ENCODE measurements around the gene PKP1.

DNA sequence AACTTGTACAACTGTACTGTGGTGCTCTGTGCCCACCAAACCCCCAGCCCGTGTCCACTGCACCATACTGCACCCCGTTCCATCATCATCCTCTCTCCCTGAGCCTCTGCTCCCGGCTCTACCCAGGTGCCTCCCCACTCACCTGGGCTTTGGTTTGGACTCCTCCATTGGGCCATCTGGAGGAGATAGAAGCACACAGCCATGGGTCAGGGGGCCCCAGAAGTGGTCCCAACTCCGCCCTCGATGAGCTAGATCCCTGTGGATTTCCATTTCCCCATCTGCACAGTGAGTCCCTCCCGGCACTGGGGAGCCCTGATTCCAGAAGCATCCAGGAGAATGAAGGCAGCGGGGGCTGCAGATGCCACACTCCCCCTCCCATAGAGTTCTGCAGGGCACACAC lies 83.4 kb downstream of the PKP1 start:
- TF ChIP-seq NRF1 (conservative IDR thresholded peaks at IDR 0.05; ENCODE audit: low read depth, low read length) (no peak), FOXM1 (IDR thresholded peaks at IDR 0.05; ENCODE audit: low read depth, low read length) (no peak), CHD4 (IDR thresholded peaks at IDR 0.05) (no peak), POLR2AphosphoS5 (IDR thresholded peaks at IDR 0.05; ENCODE audit: low read length) (no peak), BACH1 (IDR thresholded peaks at IDR 0.05; ENCODE audit: borderline replicate concordance) (no peak), EP300 (IDR thresholded peaks at IDR 0.05; ENCODE audit: borderline replicate concordance in 1 of 2, control insufficient read depth in 1 of 2, low read depth in 2 of 2, low read length in 2 of 2) (no peak)
- TF ChIP-seq, protein P1, sequence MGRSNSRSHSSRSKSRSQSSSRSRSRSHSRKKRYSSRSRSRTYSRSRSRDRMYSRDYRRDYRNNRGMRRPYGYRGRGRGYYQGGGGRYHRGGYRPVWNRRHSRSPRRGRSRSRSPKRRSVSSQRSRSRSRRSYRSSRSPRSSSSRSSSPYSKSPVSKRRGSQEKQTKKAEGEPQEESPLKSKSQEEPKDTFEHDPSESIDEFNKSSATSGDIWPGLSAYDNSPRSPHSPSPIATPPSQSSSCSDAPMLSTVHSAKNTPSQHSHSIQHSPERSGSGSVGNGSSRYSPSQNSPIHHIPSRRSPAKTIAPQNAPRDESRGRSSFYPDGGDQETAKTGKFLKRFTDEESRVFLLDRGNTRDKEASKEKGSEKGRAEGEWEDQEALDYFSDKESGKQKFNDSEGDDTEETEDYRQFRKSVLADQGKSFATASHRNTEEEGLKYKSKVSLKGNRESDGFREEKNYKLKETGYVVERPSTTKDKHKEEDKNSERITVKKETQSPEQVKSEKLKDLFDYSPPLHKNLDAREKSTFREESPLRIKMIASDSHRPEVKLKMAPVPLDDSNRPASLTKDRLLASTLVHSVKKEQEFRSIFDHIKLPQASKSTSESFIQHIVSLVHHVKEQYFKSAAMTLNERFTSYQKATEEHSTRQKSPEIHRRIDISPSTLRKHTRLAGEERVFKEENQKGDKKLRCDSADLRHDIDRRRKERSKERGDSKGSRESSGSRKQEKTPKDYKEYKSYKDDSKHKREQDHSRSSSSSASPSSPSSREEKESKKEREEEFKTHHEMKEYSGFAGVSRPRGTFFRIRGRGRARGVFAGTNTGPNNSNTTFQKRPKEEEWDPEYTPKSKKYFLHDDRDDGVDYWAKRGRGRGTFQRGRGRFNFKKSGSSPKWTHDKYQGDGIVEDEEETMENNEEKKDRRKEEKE (IDR thresholded peaks at IDR 0.05) = no peak
- TF ChIP-seq, protein P2, sequence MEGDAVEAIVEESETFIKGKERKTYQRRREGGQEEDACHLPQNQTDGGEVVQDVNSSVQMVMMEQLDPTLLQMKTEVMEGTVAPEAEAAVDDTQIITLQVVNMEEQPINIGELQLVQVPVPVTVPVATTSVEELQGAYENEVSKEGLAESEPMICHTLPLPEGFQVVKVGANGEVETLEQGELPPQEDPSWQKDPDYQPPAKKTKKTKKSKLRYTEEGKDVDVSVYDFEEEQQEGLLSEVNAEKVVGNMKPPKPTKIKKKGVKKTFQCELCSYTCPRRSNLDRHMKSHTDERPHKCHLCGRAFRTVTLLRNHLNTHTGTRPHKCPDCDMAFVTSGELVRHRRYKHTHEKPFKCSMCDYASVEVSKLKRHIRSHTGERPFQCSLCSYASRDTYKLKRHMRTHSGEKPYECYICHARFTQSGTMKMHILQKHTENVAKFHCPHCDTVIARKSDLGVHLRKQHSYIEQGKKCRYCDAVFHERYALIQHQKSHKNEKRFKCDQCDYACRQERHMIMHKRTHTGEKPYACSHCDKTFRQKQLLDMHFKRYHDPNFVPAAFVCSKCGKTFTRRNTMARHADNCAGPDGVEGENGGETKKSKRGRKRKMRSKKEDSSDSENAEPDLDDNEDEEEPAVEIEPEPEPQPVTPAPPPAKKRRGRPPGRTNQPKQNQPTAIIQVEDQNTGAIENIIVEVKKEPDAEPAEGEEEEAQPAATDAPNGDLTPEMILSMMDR (IDR thresholded peaks at IDR 0.05 in 2 of 3, conservative IDR thresholded peaks at IDR 0.05 in 1 of 3; ENCODE audit: control insufficient read depth in 2 of 3, extremely low read depth in 1 of 3, insufficient read depth in 1 of 3, low read depth in 3 of 3, low read length in 3 of 3) = no peak
